Glomerular endothelial cell (primary cell): ENCODE measurements around the gene RRP7A. TPM values are rescaled to one million over a fixed set of nuclear protein-coding genes. Genes with fewer than 3 reads are reported as not detected.

Experiments used
- total RNA-seq: library from RNA; depleted of rRNA; stranded (reverse); fragments of >200 nt; gene quantifications from 2 replicates; pipeline ENCODE4 v1.2.3, GENCODE V29; 2015

RRP7A gene
- total RNA-seq, 1 donor from 2014 or later: 28.5 TPM

Other genes with a start within 250 kb of the RRP7A start
- gene TCF20, start 249.1 kb downstream of the RRP7A start, total RNA-seq: 20.1 and 24.3 TPM in 2 replicates
- not detected in 2 replicates for gene NFAM1, start 87.4 kb downstream of the RRP7A start, total RNA-seq
- 1.4 and 3.4 TPM in 2 replicates for gene SERHL2, start 34.2 kb upstream of the RRP7A start, total RNA-seq
- gene POLDIP3, start 95.1 kb upstream of the RRP7A start, total RNA-seq: 25.4 and 31.9 TPM in 2 replicates
- 1.2 TPM in 1 of 2 replicates, not detected in the other for gene ATP5MGL, start 120.8 kb upstream of the RRP7A start, total RNA-seq
- gene CYB5R3, start 129.6 kb upstream of the RRP7A start, total RNA-seq: 170 and 274 TPM in 2 replicates
- 19.1 and 22.0 TPM in 2 replicates for gene A4GALT, start 201.1 kb upstream of the RRP7A start, total RNA-seq